ENCODE results near the gene ARMC9.
A peak's percentile ranks its signal among the peaks of the same experiment; 100 is the strongest.
"Not testable (repeated sequence)": the region's sequence is repeated elsewhere in the genome, so short reads cannot be mapped to it uniquely, and the experiment has no call there.

ARMC9 gene

DNA sequence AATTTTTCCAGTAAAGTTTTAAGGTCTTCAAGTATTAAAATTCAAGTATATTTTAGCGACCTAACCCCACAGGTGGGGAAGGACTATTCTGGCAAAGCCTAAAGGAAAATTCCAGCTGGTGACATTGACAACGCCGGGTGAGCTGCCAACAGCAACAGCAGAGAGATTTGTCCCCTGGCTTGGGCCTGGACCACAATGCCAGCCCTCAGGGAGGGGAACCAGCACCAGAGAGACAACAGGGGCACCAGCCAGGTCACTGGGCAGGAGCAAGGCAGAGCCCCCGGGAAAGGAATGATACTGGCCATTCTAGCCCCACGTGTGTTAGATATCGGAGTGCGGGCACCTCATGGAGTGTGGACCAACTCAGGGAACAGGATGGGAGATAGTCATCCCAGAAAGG, 95.7 kb downstream of the ARMC9 start:
- Mint-ChIP-seq H3K27ac (ENCODE audit: low read depth) (no peak overlapping the region), H3K4me3 (no peak overlapping the region), H3K9me3 (no peaks in the 10 kb centered on the region), H3K27me3 (no peaks in the 10 kb centered on the region), H3K4me1 (no peaks in the 10 kb centered on the region), H3K36me3 (ENCODE audit: insufficient read depth) (no peaks in the 10 kb centered on the region)
- ATAC-seq (replicated peaks; ENCODE audit: extremely low read depth, poor library complexity, severe bottlenecking) (no peak), DNase-seq (ENCODE audit: low spot score in 2 of 2) (no peak)

DNA sequence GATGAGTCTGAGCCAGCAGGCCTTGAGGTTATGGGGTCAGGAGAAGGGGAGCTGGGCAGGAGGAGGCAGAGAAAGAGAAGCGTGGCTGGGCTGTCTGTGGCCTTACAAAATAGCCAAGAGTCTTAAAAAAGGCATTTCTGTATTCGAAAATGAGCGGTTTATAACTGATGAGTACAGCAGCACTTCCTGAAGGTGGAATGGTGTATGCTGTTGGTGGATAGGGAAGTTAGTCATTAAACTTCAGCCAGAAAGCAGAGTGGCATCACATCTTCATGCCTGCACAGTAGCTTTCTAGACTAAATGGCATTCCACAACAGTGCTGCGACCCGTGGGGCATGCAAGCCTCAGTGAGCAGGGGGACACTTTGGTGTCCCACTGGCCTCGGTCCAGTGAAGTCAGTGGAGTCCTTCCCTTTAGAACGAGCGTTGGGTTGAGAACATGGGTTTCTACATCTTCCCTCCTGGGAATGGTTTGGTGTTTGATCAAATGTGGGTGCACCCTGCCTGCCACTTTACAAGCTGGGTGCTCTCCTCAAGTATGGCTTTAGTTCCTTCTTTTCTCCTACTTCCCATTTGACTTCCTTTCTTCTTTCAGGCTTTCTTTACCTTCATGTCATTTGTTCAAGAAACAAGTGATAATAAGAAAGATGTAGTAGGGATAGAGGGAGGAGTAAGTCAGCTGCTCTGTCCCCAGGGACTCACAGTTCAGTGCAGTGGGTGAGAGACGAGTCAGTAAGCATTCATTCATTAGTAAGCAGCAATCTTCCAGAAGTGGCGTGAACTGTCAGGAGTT, 96.3 kb downstream of the ARMC9 start:
- Mint-ChIP-seq H3K27ac (ENCODE audit: low read depth) (no peak overlapping the region), H3K4me3 (no peak overlapping the region), H3K9me3 (no peaks in the 10 kb centered on the region), H3K36me3 (ENCODE audit: insufficient read depth) (no peaks in the 10 kb centered on the region), H3K27me3 (no peaks in the 10 kb centered on the region), H3K4me1 (no peaks in the 10 kb centered on the region)
- ATAC-seq (replicated peaks; ENCODE audit: extremely low read depth, poor library complexity, severe bottlenecking) (no peak), DNase-seq (ENCODE audit: low spot score in 2 of 2) (no peak)

DNA sequence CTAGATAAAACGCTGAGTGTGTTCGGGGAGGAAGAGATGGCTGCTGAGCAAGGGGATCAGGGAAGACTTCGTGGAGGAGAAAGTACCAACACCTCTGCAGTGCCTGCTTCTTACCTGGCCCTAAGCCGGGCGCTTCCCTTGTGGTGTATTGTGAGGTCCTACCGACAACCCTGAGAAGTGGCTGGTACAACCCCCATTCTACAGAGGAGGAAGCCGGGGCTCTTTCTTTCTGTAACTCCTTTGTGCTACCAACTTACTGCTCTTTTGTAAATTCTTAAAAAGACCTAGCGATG, 96.9 kb downstream of the ARMC9 start:
- Mint-ChIP-seq H3K27ac (ENCODE audit: low read depth) (no peak overlapping the region), H3K4me1 (no peaks in the 10 kb centered on the region), H3K4me3 (no peak overlapping the region), H3K36me3 (ENCODE audit: insufficient read depth) (no peaks in the 10 kb centered on the region), H3K9me3 (no peaks in the 10 kb centered on the region), H3K27me3 (no peaks in the 10 kb centered on the region)
- no peak for ATAC-seq (replicated peaks; ENCODE audit: extremely low read depth, poor library complexity, severe bottlenecking)
- no peak for DNase-seq (ENCODE audit: low spot score in 2 of 2)

- DNase-seq (ENCODE audit: low spot score in 2 of 2) (no peak), ATAC-seq (replicated peaks; ENCODE audit: extremely low read depth, poor library complexity, severe bottlenecking) (no peak)
- Mint-ChIP-seq H3K36me3 (ENCODE audit: insufficient read depth) (no peaks in the 10 kb centered on the region), H3K9me3 (no peaks in the 10 kb centered on the region), H3K4me1 (no peaks in the 10 kb centered on the region), H3K27ac (ENCODE audit: low read depth) (no peak overlapping the region), H3K27me3 (no peaks in the 10 kb centered on the region), H3K4me3 (no peak overlapping the region)
Measured at GRCh38 chr2:231296401-231296974, 98.1 kb downstream of the ARMC9 start.

DNA sequence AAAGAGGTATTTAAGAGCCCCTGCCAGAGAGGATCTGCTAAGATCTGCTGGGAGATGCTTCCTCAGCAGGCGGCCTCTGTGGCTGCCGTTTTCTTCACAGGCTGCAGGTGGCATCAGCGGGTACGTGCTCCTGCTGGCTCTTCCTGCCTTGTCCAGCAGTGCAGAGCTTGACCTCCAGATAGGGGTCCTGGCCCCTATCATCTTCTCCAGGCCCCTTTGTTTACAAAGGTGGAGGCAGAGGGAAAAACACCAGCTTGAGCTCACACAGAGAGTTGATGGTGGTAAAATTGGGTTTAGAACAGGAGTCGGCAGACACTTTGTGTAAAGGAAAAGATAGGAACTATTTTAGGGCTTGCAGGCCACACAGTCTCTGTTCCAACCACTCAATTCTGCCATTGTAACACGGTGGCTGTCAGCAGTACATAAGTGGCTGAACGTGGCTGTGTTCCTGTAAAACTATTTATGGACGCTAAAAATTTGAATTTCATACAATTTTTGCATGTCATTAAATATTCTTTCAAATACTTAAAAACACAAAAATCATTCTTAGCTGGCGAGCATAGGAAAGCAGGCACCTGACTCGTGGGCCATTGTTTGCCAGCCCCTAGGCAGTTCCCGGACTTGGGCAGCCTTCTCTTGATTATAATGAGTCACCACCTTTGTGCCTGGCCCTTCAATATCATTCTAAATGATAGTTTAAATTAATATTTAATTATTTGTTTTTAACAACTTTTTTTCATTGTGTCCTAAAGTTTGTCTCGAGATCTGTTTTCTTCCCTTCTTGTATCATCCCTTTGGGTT, 98.9 kb downstream of the ARMC9 start:
- no peak overlapping the region for H3K27ac Mint-ChIP-seq (ENCODE audit: low read depth)

GRCh38 chr2:231298091-231298490, 99.7 kb downstream of the ARMC9 start:
- Mint-ChIP-seq H3K4me1 (no peaks in the 10 kb centered on the region), H3K27ac (ENCODE audit: low read depth) (no peak overlapping the region), H3K27me3 (no peaks in the 10 kb centered on the region), H3K4me3 (no peak overlapping the region), H3K36me3 (ENCODE audit: insufficient read depth) (no peaks in the 10 kb centered on the region), H3K9me3 (no peaks in the 10 kb centered on the region)
- no peak for DNase-seq (ENCODE audit: low spot score in 2 of 2)
- no peak for ATAC-seq (replicated peaks; ENCODE audit: extremely low read depth, poor library complexity, severe bottlenecking)

More for the DNA sequence above, 98.9 kb downstream of the ARMC9 start:
- H3K36me3 Mint-ChIP-seq (ENCODE audit: insufficient read depth): no peaks in the 10 kb centered on the region
- H3K4me3 Mint-ChIP-seq: no peak overlapping the region
- H3K9me3 Mint-ChIP-seq: no peaks in the 10 kb centered on the region
- no peaks in the 10 kb centered on the region for H3K4me1 Mint-ChIP-seq
- DNase-seq (ENCODE audit: low spot score in 2 of 2) (no peak), ATAC-seq (replicated peaks; ENCODE audit: extremely low read depth, poor library complexity, severe bottlenecking) (no peak)
- H3K27me3 Mint-ChIP-seq: no peaks in the 10 kb centered on the region

DNA sequence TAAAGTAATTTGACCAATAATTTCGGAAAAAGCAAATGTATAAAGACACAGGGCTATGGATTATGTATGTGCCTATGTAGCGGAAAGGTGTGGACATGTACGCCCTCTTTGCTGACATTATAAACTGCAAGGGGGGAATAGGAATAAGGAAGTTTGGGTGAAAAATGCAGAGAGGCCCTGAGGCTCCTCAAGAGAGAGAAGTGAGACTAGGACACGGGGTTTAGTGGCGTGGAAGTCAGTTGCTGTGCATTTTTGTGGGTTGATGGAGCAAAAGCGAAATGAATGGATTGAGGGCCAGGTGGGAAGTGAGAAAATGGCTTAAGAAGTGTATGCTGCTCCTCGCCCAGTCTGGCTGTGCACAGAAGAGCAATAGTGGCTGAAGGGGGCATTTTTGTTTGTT, 100.8 kb downstream of the ARMC9 start:
- Mint-ChIP-seq H3K27ac (ENCODE audit: low read depth) (no peak overlapping the region), H3K9me3 (no peaks in the 10 kb centered on the region), H3K27me3 (no peaks in the 10 kb centered on the region), H3K4me1 (no peaks in the 10 kb centered on the region), H3K4me3 (no peak overlapping the region), H3K36me3 (ENCODE audit: insufficient read depth) (no peaks in the 10 kb centered on the region)
- no peak for DNase-seq (ENCODE audit: low spot score in 2 of 2)
- peak; percentile 43 for ATAC-seq (replicated peaks; ENCODE audit: extremely low read depth, poor library complexity, severe bottlenecking)

- ATAC-seq (replicated peaks; ENCODE audit: extremely low read depth, poor library complexity, severe bottlenecking) (no peak), DNase-seq (ENCODE audit: low spot score in 2 of 2) (no peak)
- Mint-ChIP-seq H3K36me3 (ENCODE audit: insufficient read depth) (no peaks in the 10 kb centered on the region), H3K27ac (ENCODE audit: low read depth) (no peak overlapping the region), H3K9me3 (no peaks in the 10 kb centered on the region), H3K4me1 (no peaks in the 10 kb centered on the region), H3K27me3 (no peaks in the 10 kb centered on the region), H3K4me3 (no peak overlapping the region)
Measured at GRCh38 chr2:231300020-231300721, 101.7 kb downstream of the ARMC9 start.

GRCh38 chr2:231300722-231301076, 102.3 kb downstream of the ARMC9 start:
- H3K27me3 Mint-ChIP-seq: no peaks in the 10 kb centered on the region
- no peak for DNase-seq (ENCODE audit: low spot score in 2 of 2)
- H3K9me3 Mint-ChIP-seq: no peaks in the 10 kb centered on the region
- no peaks in the 10 kb centered on the region for H3K4me1 Mint-ChIP-seq
- no peaks in the 10 kb centered on the region for H3K36me3 Mint-ChIP-seq (ENCODE audit: insufficient read depth)
- no peak for ATAC-seq (replicated peaks; ENCODE audit: extremely low read depth, poor library complexity, severe bottlenecking)
- no peak overlapping the region for H3K4me3 Mint-ChIP-seq
- H3K27ac Mint-ChIP-seq (ENCODE audit: low read depth): no peak overlapping the region

- H3K4me3 Mint-ChIP-seq; H3K36me3 Mint-ChIP-seq (ENCODE audit: insufficient read depth); H3K27ac Mint-ChIP-seq (ENCODE audit: low read depth); H3K9me3 Mint-ChIP-seq; H3K4me1 Mint-ChIP-seq; DNase-seq (ENCODE audit: low spot score in 2 of 2); ATAC-seq (replicated peaks; ENCODE audit: extremely low read depth, poor library complexity, severe bottlenecking): not testable (repeated sequence)
- peaks cover 22% of the 10 kb centered on the region for H3K27me3 Mint-ChIP-seq
Measured at GRCh38 chr2:231304259-231304658, 105.8 kb downstream of the ARMC9 start.

DNA sequence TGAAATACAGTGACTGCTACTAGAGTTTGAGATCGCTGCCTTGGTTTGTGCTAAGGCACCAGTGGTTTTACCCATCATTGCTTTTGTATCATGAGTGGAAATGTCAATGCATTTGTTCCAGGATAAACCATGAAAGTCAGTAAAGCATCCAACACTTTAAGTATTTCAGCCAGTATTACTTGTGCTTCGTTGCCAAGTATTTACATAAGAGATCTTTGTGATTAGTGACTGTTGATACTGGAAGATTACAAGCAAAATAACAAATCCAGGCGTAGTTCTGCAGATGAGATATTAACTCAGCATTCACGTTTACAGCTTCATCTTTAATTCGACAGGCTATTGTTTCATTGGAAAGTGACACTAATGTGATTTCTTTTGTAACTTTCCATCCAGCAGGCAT, 106.8 kb downstream of the ARMC9 start:
- no peak overlapping the region for H3K4me3 Mint-ChIP-seq
- ATAC-seq (replicated peaks; ENCODE audit: extremely low read depth, poor library complexity, severe bottlenecking): no peak
- no peak for DNase-seq (ENCODE audit: low spot score in 2 of 2)

DNA sequence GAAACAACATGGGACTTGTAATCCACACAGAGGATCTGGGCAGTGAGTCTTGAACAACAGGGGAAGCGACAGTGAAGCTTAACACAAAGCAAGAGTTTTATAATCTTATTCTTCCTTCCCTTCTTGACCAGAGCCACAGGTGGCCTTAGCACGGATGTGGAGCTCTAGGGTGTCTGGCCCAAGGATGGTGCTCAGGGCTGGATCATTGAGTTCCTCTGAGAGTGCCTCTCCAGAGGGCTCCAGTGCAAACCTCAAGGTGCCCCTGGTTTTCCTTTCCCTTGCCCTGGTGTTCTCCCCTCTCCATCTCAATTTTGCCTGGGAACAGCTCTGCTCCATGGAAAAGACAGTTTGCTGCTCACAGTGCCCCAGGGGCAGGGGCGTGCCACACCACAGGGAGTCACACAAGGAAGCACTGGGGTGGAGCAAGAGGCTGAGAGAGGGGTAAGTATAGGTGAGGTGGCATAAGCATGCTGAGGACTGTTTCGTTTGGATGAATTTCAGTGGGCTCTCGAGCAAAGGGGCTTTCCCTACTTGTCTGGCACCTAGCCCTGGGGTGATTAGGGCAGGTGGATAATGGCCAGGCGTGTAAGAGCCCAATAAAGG, 108.5 kb downstream of the ARMC9 start:
- no peak overlapping the region for H3K4me3 Mint-ChIP-seq
- no peak overlapping the region for H3K27ac Mint-ChIP-seq (ENCODE audit: low read depth)
- no peaks in the 10 kb centered on the region for H3K4me1 Mint-ChIP-seq
- H3K36me3 Mint-ChIP-seq (ENCODE audit: insufficient read depth): no peaks in the 10 kb centered on the region
- H3K9me3 Mint-ChIP-seq: no peaks in the 10 kb centered on the region
- H3K27me3 Mint-ChIP-seq: peaks cover 22% of the 10 kb centered on the region
- DNase-seq (ENCODE audit: low spot score in 2 of 2) (no peak), ATAC-seq (replicated peaks; ENCODE audit: extremely low read depth, poor library complexity, severe bottlenecking) (no peak)

More for the DNA sequence above, 106.8 kb downstream of the ARMC9 start:
- no peaks in the 10 kb centered on the region for H3K9me3 Mint-ChIP-seq
- no peaks in the 10 kb centered on the region for H3K4me1 Mint-ChIP-seq
- H3K27ac Mint-ChIP-seq (ENCODE audit: low read depth): no peak overlapping the region
- no peaks in the 10 kb centered on the region for H3K36me3 Mint-ChIP-seq (ENCODE audit: insufficient read depth)
- H3K27me3 Mint-ChIP-seq: peaks cover 22% of the 10 kb centered on the region
